ENCODE results near the gene ZNRF3. TPM values are rescaled to one million over a fixed set of nuclear protein-coding genes. Genes with fewer than 3 reads are reported as not detected.

ZNRF3 gene
- total and polyA plus RNA-seq, 11 donors: 1.8 to 9.2 (median 6.2) TPM

DNA sequence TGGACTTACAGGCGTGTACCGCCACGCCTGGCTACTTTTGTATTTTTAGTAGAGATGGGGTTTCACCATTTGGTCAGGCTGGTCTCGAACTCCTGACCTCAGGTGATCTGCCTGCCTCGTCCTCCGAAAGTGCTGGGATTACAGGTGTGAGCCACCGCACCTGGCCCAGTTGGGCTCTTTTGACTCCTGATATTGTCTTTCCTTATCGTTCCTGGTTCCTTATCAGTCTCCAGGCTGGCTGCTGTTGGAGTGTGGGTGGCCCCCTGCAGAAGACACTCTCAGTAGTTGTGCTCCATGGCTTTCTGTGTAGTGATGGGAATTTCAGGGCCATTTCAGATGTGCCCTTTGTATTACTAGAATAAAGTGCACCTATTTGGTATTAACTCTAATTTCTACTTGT, 123.0 kb downstream of the ZNRF3 start:
- Histone ChIP-seq H3K27ac (no peak overlapping the region), H3K4me1 (peaks cover 0 to 42% (median 17%) of the 10 kb centered on the region in 12 donors), H3K36me3 (no peaks in the 10 kb centered on the region), H3K9me3 (no peaks in the 10 kb centered on the region), H3K27me3 (no peaks in the 10 kb centered on the region), H3K4me3 (no peak overlapping the region)
- 78 to 87% (median 85%) methylated on average over 8 of the region's 8 CpGs for WGBS, 4 donors
- intact Hi-C loops (cut with DNase I): no loop called here
- TF ChIP-seq, protein P1, sequence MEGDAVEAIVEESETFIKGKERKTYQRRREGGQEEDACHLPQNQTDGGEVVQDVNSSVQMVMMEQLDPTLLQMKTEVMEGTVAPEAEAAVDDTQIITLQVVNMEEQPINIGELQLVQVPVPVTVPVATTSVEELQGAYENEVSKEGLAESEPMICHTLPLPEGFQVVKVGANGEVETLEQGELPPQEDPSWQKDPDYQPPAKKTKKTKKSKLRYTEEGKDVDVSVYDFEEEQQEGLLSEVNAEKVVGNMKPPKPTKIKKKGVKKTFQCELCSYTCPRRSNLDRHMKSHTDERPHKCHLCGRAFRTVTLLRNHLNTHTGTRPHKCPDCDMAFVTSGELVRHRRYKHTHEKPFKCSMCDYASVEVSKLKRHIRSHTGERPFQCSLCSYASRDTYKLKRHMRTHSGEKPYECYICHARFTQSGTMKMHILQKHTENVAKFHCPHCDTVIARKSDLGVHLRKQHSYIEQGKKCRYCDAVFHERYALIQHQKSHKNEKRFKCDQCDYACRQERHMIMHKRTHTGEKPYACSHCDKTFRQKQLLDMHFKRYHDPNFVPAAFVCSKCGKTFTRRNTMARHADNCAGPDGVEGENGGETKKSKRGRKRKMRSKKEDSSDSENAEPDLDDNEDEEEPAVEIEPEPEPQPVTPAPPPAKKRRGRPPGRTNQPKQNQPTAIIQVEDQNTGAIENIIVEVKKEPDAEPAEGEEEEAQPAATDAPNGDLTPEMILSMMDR (IDR thresholded peaks at IDR 0.05): no peak
- TF ChIP-seq POLR2A (IDR thresholded peaks at IDR 0.05): no peak
- DNase-seq (no peak), ATAC-seq (no peak)

DNA sequence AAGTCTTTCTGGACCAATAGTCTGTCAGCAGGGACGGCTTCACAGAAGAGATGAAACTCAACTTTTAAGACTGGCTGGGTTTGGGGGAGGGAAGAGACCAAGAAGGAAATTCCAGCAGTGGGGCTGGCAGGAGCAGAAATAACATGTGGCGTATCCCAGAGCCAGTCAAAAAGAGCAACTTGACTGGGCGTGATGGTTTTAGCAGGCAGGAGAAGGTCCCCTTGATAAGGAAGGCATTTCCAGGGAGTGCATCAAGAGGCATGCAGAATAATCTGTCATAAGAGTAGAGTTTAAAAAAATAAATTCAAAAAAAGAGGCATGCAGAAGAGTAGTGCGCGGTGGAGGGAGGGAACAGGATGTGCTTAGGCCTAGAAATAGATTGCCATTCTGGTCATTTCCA, 125.8 kb downstream of the ZNRF3 start:
- peak; percentile 29 to 56 (median 44) for ATAC-seq
- no peak for TF ChIP-seq POLR2A (IDR thresholded peaks at IDR 0.05)
- TF ChIP-seq, protein P1 (IDR thresholded peaks at IDR 0.05): no peak
- Histone ChIP-seq H3K9me3 (no peaks in the 10 kb centered on the region), H3K36me3 (no peaks in the 10 kb centered on the region), H3K4me1 (peaks cover 0 to 56% (median 22%) of the 10 kb centered on the region in 12 donors), H3K4me3 (no peak overlapping the region), H3K27me3 (no peaks in the 10 kb centered on the region), H3K27ac (peak overlapping the region in 7 of 12 donors; percentile 13 to 71 (median 34))
- DNase-seq: no peak
- WGBS, 4 donors: 52 to 60% (median 54%) methylated on average over 5 of the region's 5 CpGs
- intact Hi-C loops (cut with DNase I): no loop called here

DNA sequence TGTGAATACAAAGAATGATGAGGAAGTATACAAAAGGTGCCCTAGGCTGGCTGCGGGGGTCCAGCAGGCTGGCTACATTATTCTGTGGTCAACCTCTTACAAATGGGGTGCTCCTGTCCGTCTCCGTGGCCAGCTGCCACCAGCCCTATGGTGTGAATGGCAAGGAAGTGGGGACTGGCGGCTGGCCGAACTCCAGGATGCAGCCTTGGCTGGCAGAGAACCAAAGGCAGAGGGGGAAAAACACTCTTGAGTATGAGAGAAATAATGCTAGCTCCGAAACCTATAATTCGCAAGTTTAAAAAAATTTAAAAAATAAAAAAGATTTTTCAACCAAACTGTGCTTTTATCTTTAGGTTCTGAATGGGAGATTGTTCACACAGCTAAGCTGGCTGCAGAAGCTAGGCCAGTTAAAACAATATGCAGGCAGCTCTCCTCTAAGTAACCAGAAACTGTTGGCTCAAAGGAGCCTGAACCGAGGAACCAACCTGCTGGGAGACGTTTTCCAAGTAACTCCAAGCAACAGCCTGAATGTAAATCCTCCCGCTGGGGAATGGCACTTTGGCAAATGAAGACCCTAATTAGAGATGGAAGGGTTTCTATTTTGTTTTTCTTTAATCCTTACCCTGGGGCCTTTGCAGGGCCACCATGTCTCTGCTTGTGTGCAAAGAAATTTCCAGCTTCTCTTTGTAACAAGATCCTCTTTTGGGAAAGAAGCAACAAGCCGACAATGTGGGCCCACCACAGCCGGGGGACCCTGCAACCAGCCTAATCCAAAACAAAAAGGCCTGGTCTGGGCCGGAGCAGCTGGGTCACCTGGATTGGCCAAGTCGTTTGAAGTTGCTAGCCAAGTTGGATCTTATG, 128.1 kb downstream of the ZNRF3 start:
- H3K27me3 ChIP-seq: no peaks in the 10 kb centered on the region
- H3K4me1 ChIP-seq: peaks cover 0 to 42% (median 17%) of the 10 kb centered on the region in 12 donors
- DNase-seq (no peak), ATAC-seq (no peak)
- H3K36me3 ChIP-seq: no peaks in the 10 kb centered on the region
- no peaks in the 10 kb centered on the region for H3K9me3 ChIP-seq
- TF ChIP-seq, protein P1 (IDR thresholded peaks at IDR 0.05): no peak
- TF ChIP-seq POLR2A (IDR thresholded peaks at IDR 0.05): no peak
- WGBS, 4 donors: 60 to 64% (median 63%) methylated on average over 13 to 14 of the region's 14 CpGs
- intact Hi-C loops (cut with DNase I): loop anchor here in 1 of 10 donors (5.0 kb wide), 1 partner anchor 1854 kb away; no protein-coding TSS in a partner anchor
- H3K27ac ChIP-seq: peak overlapping the region in 1 of 12 donors; percentile 9
- H3K4me3 ChIP-seq: no peak overlapping the region

DNA sequence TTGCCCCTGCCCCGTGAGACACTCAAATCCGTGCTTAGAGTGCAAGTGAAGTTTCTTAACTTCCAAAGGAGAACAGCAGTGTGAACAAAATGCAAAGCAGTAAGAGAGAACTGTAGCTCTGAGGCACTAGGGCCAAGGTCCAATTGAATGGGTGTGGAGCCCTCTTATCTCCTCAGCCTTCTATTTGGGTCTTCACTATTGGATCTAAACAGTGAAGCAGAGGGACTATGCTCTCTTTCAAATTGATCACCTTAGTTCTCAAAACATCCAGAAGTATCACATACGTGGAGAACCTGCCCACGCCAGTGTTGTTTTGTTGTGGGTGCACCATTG, 128.7 kb downstream of the ZNRF3 start:
- DNase-seq (no peak), ATAC-seq (no peak)
- Histone ChIP-seq H3K36me3 (no peaks in the 10 kb centered on the region), H3K9me3 (no peaks in the 10 kb centered on the region), H3K27ac (no peak overlapping the region), H3K27me3 (no peaks in the 10 kb centered on the region), H3K4me3 (no peak overlapping the region), H3K4me1 (peaks cover 0 to 42% (median 17%) of the 10 kb centered on the region in 12 donors)
- TF ChIP-seq POLR2A (IDR thresholded peaks at IDR 0.05): no peak
- TF ChIP-seq, protein P1 (IDR thresholded peaks at IDR 0.05): no peak
- intact Hi-C loops (cut with DNase I): loop anchor here in 1 of 10 donors (5.0 kb wide), 1 partner anchor 1855 kb away; no protein-coding TSS in a partner anchor
- WGBS, 4 donors: 81 to 95% (median 90%) methylated on average over 4 of the region's 4 CpGs
